Right renal pelvis (tissue), 4 donors: ENCODE results near the gene SLC16A1. TPM values are rescaled to one million over a fixed set of nuclear protein-coding genes. Genes with fewer than 3 reads are reported as not detected.
"Not testable (repeated sequence)": the region's sequence is repeated elsewhere in the genome, so short reads cannot be mapped to it uniquely, and the experiment has no call there.

Experiments used
- DNase-seq, 4 donors: peaks; one replicate each; pipeline ENCODE4 v3.0.0-alpha.2; 2013; ENCODE audit warnings: low read depth in 4 of 4, low spot score in 3 of 4, missing footprints in 1 of 4
- polyA plus RNA-seq, 4 donors: library from polyadenylated mRNA; unstranded; fragments of 120-200 nt; gene quantifications; one replicate each; pipeline ENCODE4 v1.2.1, GENCODE V29; 2013; ENCODE audit not compliant: insufficient read length in 4 of 4

SLC16A1 gene
- polyA plus RNA-seq, 4 donors = 59.9 to 64.4 (median 61.9) TPM

DNA sequence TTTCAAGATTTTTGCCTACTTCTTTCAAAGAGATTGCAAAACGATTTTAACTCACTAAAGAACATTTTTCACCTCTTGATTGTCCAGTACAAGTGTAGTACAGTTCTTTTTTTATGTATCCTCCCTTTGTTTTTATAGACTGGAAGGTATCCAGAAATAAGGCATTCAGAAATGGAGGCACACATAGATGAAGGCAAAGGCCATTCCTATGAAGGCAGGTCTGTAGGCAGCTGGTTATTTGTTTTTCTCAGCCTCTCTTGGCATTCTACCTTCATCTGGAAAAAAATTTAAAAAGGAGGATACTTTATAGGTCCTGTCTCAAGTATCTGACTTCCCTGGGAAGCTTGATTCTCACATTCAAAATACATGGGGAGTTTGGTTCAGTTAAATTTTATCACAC, 18.6 kb upstream of the SLC16A1 start:
- DNase-seq = no peak

- no peak for DNase-seq
Measured at GRCh38 chr1:112973788-112974187, 17.8 kb upstream of the SLC16A1 start.

GRCh38 chr1:112971006-112971405, 15.0 kb upstream of the SLC16A1 start:
- no peak for DNase-seq

- DNase-seq = no peak
Measured at GRCh38 chr1:112964347-112964746, 8.4 kb upstream of the SLC16A1 start.

GRCh38 chr1:112961072-112961471, 5.1 kb upstream of the SLC16A1 start:
- DNase-seq = no peak

GRCh38 chr1:112960384-112960783, 4.4 kb upstream of the SLC16A1 start:
- DNase-seq = no peak

DNA sequence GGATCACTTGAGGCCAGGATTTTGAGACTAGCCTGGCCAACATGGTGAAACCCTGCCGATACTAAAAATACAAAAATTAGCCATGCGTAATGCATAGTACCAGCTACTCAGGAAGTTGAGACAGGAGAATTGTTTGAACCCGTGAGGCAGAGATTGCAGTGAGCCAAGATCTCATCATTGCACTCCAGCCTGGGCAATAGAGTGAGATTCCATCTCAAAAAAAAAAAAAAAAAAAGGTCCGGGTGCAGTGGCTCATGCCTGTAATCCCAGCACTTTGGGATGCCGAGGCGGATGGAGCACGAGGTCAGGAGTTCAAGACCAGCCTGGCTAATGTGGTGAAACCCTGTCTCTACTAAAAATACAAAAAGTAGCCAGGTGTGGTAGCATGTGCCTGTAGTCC, 2.2 kb upstream of the SLC16A1 start:
- not testable (repeated sequence) for DNase-seq

DNA sequence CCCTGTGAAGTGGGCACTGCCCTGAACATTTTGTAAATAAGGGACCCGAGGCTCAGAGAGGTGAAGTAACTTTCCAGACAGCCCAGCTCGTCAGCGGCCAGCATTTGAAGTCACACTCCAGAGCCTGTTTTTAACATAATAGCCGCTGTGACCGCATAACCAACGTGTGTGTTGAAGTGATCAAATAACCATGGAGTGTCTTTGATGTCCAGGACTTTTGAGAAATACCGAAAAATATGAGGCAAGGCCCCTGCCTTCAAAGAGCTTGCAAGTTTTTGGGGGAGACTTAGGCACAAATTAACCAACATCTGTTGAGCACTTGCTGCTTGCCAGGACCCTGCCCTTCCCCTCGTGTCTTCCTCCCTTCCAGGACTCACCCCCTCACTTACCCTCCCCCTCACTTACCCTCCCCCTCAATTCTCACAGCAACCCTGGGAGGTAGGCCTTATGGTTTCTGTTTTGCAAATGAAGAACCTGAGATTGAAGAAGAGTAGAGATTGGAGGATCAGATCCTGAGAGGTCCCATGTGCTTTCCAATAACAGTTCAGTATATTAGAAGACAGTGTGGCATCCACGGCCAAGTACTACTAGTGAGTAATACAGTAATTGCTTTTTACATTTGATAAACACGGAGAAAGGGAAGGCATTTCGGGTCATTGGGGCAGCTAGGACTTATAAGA, 1.3 kb upstream of the SLC16A1 start:
- peak in 3 of 4 donors; percentile 28 to 38 (median 32) for DNase-seq

GRCh38 chr1:112956544-112957132, 642 bp upstream of the SLC16A1 start:
- peak in 1 of 4 donors; percentile 21 for DNase-seq

- DNase-seq = peak; percentile 26 to 62 (median 54)
Measured at GRCh38 chr1:112954945-112955772, 837 bp downstream of the SLC16A1 start.

DNA sequence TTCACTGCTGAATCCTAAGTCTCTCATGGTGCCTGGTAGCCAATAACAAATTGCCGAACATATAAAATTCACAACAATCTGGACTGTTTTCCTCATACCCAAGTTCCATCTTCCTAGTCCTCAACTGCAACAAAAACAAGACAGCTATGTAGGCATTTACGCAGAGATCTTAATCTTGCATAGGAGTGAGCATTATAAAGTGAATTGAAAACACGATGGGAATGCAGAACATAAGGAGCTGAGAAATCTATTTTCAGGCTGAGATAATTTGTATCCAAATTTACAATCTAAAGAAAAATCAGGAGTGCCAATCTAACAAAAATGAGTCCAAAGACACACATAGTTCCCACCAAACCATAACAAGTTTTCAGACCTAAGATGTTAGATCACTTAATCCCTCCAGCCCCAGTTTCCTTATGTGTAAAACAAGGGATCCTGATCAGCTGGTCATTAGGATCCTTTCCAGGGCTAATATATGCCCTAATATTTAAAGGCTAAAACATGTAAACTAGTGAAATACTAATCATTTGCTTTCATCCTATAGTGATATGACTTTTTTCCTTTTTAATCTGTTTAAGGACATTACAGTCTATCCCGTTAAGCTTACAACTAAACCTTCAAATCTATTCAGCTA, 1.9 kb downstream of the SLC16A1 start:
- no peak for DNase-seq

- no peak for DNase-seq
Measured at GRCh38 chr1:112950426-112950825, 5.6 kb downstream of the SLC16A1 start.

GRCh38 chr1:112946683-112947082, 9.3 kb downstream of the SLC16A1 start:
- DNase-seq = no peak

DNA sequence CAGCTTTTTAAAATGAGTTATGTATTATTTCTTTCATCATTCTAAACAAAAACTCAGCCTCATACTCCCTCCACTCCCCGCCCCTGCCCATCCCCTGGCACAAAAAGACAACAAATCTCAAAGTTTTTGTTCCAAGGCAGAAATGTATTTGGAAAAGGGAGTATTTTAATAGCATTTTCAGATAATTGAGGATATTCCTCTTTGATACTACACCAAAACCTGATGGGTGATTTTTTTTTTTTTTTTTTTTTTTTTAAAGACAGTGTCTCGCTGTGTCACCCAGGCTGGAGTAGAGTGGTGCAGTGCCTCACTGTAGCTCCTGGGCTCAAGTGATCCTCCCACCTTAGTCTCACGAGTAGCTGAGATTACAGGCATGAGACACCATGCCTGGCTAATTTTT, 16.2 kb downstream of the SLC16A1 start:
- DNase-seq = no peak

DNA sequence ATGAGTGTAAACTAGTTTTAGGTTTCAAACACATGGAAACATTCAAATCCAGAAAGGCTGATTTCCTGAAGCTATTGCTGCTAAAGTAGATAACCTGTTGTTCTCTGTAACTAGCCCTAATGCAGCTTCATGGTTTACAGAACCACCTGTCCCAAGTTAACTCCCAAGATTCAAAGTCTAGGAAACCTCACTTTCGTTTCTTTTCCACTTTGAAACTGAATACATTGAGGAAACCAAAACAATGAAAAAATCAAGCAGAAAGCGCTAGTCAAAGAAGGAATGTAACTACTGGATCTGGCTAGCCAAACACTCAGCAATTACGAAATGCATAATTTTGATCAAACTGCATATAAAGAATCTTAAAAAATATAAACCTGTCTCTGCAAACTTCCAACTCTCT, 17.8 kb downstream of the SLC16A1 start:
- DNase-seq = no peak

- DNase-seq = no peak
Measured at GRCh38 chr1:112937495-112937894, 18.5 kb downstream of the SLC16A1 start.

- no peak for DNase-seq
Measured at GRCh38 chr1:112937070-112937469, 18.9 kb downstream of the SLC16A1 start.

DNA sequence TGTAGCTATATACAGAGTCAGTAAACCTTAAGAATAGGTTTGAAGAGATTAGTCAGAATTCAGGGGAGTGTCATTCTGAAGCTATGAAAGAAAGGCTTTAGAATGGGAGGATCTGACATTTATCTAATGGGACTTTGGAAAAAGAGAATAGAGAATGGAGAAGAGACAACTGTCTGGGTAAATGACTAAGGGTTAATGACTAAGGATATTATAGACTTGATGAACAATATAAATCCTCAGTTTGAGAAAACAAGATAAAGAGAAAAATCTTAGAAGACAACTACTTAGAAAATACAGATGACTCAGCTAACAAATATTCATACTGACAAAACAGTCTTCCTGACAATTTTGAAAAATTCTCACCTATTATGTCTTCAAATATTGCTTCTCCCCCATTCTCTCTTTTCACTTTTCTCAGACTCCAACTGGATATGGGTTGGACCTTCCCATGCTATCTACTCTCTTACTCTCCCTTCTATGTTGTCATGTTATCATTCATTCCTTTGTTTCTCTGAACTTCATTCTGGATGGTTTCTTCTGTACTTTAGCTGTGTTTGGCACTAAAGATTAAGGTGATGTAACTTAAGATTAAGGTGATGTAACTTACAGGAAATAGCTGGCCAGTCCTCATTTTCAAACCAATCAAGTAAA, 20.4 kb downstream of the SLC16A1 start:
- DNase-seq = no peak

DNA sequence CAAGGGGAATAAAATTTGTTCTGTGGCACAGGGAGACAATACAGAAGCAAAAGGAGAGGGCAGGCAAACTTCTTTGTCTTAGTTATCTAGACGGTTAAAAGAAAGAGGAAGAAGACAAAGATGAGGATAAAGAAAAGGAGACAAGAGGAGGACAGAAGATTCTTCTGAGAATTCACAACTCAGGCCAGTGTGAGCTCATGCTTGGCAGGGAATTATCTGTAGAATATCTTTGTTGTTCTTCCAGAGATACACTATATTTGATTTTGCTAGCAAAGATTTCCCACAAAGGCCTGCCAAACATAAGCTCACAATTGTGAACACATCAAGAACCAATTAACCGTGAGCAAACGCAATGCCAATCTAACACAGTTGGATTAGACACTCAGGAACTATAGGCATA, 21.4 kb downstream of the SLC16A1 start:
- DNase-seq = no peak

GRCh38 chr1:112933820-112934571, 22.0 kb downstream of the SLC16A1 start:
- DNase-seq = no peak
